HG03565 (cell line): Measurements from ENCODE around the gene RIMBP2.

Experiments
- ATAC-seq: cut with Tn5 transposase; IDR thresholded peaks from one replicate; pipeline ENCODE4 v1.9.1; 2021; ENCODE audit warnings: mild to moderate bottlenecking, moderate library complexity; ENCODE audit not compliant: unreplicated experiment

Gene RIMBP2

DNA sequence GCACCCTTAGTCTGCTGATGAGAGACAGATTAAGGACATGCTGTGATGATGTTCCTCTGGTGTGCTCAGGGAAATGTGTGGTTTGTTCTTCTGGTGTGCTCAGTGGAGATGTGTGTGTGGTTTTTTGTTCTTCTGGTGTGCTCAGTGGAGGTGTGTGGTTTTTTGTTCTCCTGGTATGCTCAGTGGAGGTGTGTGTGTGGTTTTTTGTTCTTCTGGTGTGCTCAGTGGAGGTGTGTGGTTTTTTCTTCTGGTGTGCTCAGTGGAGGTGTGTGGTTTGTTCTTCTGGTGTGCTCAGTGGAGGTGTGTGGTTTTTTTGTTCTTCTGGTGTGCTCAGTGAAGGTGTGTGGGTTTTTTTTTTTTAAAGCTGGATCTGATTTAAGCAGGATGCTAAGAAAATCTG lies 363.0 kb downstream of the RIMBP2 start:
- ATAC-seq: no peak

DNA sequence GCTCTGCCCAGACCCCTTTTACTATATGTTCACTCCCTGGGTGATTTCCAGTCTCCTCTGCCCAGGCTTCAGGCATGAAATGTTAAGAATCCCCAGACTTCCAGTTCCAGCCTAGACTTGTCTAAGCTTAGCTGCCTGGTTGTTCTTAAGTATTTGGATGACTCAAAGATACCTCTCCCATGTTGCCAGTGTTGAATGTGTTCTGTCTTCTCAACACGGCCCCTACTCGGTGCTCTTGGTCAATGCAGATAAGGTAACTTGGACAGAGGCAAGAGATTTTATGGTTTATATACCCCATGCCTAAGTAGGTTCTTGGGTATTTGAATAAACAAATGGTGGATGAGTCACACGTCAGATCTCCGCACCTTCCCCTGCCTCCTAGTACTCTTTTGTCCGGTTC lies 364.8 kb downstream of the RIMBP2 start:
- no peak for ATAC-seq

DNA sequence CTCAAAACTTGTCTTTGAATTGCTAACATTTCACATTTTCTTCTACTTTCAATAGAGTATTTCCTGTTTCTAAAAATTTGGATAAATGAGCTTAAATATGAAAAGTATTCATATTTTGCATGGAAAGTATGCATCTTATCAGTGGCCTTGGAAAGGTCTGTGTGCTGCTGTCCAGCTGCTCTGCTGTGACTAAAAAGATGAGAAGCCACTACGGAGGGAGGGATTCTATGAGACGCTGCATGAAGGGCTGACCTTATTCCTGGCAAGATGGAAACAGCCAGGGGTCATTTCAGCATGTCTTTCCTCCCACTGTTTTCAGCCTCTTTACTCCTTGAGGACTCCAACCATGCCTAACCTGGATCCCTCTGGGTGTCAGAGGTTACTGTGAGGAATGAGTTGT lies 365.4 kb downstream of the RIMBP2 start:
- ATAC-seq: no peak

GRCh38 chr12:130347588-130347987 lies 368.5 kb downstream of the RIMBP2 start:
- ATAC-seq: no peak
